Type B pancreatic cell (in vitro differentiated cells): ENCODE results near the gene TRIM10. TPM values are rescaled to one million over a fixed set of nuclear protein-coding genes. Genes with fewer than 3 reads are reported as not detected.

Source experiments
- DNase-seq: peaks from one replicate; pipeline ENCODE4 v3.0.0; 2021; ENCODE audit warnings: mixed read lengths; ENCODE audit not compliant: unreplicated experiment; ENCODE audit errors: extremely low spot score
- H3K27ac Mint-ChIP-seq: 2 replicates; pipeline ENCODE4 v1.8.0; 2021; ENCODE audit warnings: mild to moderate bottlenecking, mixed read lengths
- H3K27me3 Mint-ChIP-seq: 2 replicates; pipeline ENCODE4 v1.8.0; 2021; ENCODE audit warnings: mixed read lengths
- H3K36me3 Mint-ChIP-seq: 2 replicates; pipeline ENCODE4 v1.8.0; 2021; ENCODE audit warnings: mixed read lengths
- H3K4me1 Mint-ChIP-seq: one replicate; pipeline ENCODE4 v1.8.0; 2021; ENCODE audit warnings: mixed read lengths; ENCODE audit not compliant: unreplicated experiment
- H3K4me3 Mint-ChIP-seq: 2 replicates; pipeline ENCODE4 v1.8.0; 2021; ENCODE audit warnings: mild to moderate bottlenecking, mixed read lengths
- H3K9me3 Mint-ChIP-seq: 2 replicates; pipeline ENCODE4 v1.8.0; 2021; ENCODE audit warnings: mixed read lengths
- total RNA-seq: library from RNA; stranded (reverse); gene quantifications from 2 replicates; pipeline ENCODE4 v1.2.1, GENCODE V29; 2021; ENCODE audit warnings: low replicate concordance
- TF ChIP-seq, protein P1 (sequence below): fragments of 200-600 bp; sonication (generic); conservative IDR thresholded peaks from 2 replicates; pipeline ENCODE4 v1.5.0; 2021; ENCODE audit warnings: antibody characterized with exemption, mild to moderate bottlenecking

Gene TRIM10
- total RNA-seq, 1 donor from 2014 or later: not detected

DNA sequence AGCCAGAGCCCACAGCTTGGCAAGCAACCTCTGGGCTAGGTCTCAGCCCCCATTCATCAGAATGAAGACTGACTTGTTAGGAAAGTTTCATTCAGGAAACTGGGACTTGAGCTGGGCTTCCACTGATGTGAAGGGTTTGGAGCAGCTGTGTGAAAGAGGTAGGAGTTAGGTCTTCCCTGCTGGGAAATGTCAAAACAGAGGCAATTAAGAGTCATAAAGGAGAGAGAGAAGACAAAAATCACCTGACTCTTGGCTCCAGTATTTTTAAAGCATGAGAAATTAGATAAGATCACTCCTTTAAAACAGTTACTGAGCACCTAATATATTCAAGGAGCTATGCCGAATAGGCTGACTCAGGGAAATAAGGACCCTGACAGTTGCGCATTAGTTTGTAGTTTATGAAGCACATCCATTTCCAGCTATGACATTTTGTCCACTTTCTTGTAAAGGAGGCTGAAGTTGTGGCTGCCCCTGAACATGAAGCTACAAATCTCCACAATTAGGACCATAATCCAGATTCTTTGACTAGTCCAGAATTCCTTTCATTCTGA lies 29.0 kb downstream of the TRIM10 start:
- H3K9me3 Mint-ChIP-seq: no peaks in the 10 kb centered on the region
- no peak overlapping the region for H3K4me3 Mint-ChIP-seq
- H3K27ac Mint-ChIP-seq: no peak overlapping the region
- H3K4me1 Mint-ChIP-seq: peaks cover 5% of the 10 kb centered on the region
- peaks cover 85% of the 10 kb centered on the region for H3K27me3 Mint-ChIP-seq
- TF ChIP-seq, protein P1, sequence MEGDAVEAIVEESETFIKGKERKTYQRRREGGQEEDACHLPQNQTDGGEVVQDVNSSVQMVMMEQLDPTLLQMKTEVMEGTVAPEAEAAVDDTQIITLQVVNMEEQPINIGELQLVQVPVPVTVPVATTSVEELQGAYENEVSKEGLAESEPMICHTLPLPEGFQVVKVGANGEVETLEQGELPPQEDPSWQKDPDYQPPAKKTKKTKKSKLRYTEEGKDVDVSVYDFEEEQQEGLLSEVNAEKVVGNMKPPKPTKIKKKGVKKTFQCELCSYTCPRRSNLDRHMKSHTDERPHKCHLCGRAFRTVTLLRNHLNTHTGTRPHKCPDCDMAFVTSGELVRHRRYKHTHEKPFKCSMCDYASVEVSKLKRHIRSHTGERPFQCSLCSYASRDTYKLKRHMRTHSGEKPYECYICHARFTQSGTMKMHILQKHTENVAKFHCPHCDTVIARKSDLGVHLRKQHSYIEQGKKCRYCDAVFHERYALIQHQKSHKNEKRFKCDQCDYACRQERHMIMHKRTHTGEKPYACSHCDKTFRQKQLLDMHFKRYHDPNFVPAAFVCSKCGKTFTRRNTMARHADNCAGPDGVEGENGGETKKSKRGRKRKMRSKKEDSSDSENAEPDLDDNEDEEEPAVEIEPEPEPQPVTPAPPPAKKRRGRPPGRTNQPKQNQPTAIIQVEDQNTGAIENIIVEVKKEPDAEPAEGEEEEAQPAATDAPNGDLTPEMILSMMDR: no peak
- no peak for DNase-seq
- H3K36me3 Mint-ChIP-seq: no peaks in the 10 kb centered on the region

DNA sequence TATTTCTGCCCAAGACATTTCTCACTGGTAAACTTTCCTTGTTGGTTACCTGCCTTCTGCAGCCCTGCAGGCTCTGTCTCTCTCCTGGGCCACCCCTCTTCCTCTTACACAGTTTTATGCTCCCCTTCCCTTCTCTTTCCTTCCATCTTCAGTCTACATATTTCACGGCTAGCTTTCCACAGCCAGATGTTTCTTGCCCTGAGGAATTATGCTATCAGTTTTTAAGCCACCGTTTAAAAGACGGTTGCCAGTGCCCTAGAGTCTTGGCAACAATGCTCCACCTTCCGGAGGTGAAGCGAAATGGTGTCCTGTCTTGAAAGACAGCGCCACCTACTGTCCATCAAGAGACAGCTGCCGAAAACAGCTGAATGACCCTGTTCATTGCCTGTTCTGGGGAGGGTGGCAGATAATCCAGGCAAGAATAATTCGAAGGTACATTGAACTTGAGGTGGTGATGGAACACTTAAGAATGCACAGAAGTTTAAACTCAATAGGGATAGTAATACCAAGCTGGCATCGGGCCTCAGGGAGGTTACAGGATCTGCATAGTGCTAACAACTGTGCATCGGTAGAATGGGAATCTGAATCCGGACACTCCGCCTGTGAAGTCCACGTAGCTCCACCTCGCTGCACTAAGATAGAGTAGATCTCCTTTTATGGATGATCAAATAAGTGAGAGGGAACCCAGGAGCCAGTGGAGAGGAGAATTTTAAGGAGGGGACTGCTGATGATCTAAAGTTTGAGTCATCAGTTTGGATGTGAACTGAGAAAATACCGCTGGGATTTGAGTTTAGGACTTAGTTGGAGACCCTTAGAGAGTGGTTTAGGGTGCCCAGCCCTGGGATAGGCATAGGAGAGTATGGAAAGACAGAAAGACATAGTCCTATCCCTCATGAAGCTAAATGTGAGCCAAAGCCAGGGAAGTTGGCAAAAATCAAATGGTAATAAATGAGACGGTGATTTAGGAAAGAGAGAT lies 29.8 kb downstream of the TRIM10 start:
- Mint-ChIP-seq H3K9me3 (no peaks in the 10 kb centered on the region), H3K4me3 (peak overlapping the region; percentile 27), H3K4me1 (peaks cover 5% of the 10 kb centered on the region), H3K27ac (peak overlapping the region; percentile 31), H3K36me3 (no peaks in the 10 kb centered on the region), H3K27me3 (peaks cover 90% of the 10 kb centered on the region)
- DNase-seq: no peak
- TF ChIP-seq, protein P1: peak; percentile 99

DNA sequence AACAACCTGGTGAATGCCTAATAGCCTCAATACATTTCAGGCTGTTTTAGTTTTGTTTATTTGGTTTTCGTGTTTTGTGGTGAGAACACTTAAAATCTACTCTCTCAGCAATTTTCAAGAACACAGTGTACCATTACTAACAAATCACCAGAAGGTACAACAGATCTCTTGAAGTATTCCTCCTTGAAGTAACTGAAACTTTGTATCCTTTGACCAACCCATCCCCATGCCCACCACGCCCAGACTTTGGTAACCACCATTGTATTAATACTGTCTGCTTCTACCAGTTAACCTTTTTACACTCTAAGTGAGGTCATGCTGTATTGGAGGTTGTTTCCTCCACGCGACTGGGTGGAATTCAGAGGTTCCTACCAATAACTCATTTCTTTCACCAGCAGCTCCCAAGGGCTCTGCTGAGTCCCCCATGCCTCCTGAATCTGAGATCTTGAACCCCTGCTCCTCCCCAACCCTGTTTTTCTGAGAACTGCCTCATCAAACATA lies 30.8 kb downstream of the TRIM10 start:
- DNase-seq: no peak
- Mint-ChIP-seq H3K4me3 (no peak overlapping the region), H3K36me3 (no peaks in the 10 kb centered on the region), H3K27ac (no peak overlapping the region), H3K4me1 (peaks cover 5% of the 10 kb centered on the region), H3K9me3 (no peaks in the 10 kb centered on the region), H3K27me3 (peaks cover 90% of the 10 kb centered on the region)
- TF ChIP-seq, protein P1: no peak

- H3K4me3 Mint-ChIP-seq: peak overlapping the region; percentile 11
- H3K27ac Mint-ChIP-seq: peak overlapping the region; percentile 28
- TF ChIP-seq, protein P1: no peak
- DNase-seq: no peak
- peaks cover 5% of the 10 kb centered on the region for H3K4me1 Mint-ChIP-seq
- H3K27me3 Mint-ChIP-seq: peaks cover 95% of the 10 kb centered on the region
- H3K36me3 Mint-ChIP-seq: no peaks in the 10 kb centered on the region
- H3K9me3 Mint-ChIP-seq: no peaks in the 10 kb centered on the region
Observed at GRCh38 chr6:30129265-30130178, 31.5 kb downstream of the TRIM10 start.
